A204.1 (cell line): ENCODE results near the gene PKP4.
"Not testable (repeated sequence)": the region's sequence is repeated elsewhere in the genome, so short reads cannot be mapped to it uniquely, and the experiment has no call there.

Experiments
- FAIRE-seq: peaks from 2 replicates; lab custom pipeline; 2012; peaks lifted over from hg19 to GRCh38; lab: Jason Lieb, UNC

PKP4 gene

DNA sequence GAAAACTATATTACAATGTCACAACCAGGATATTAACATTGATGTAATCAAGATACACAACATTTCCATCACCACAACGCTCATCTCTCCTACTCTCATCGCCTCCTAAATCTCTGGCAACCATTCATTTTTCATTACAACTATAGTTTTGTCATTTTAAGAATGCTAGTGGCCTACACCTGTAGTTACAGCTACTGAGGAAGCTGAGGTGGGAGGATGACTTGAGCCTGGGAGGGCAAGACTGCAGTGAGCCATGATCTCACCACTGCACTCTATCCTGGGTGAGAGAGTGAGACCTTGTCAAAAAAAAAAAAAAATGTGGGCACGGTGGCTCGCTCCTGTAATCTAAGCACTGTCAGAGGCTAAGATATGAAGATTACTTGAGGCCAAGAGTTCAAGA, 10.5 kb downstream of the PKP4 start:
- no peak for FAIRE-seq

DNA sequence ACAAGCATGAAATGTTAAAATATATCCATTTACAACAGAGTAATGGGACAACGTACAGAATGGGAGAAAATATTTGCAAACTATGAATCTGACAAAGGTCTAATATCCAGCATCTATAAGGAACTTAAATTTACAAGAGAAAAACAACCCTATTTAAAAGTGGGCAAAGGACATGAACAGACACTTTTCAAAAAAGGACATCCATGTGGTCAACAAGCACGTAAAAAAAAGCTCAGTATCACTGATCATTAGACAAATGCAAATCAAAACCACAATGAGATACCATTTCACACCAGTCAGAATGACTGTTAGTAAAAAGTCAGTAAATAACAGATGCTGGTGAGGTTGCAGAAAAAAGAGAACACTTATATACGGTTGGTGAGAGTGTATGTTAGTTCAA, 16.1 kb downstream of the PKP4 start:
- not testable (repeated sequence) for FAIRE-seq

GRCh38 chr2:158473300-158473699, 16.5 kb downstream of the PKP4 start:
- FAIRE-seq: not testable (repeated sequence)

DNA sequence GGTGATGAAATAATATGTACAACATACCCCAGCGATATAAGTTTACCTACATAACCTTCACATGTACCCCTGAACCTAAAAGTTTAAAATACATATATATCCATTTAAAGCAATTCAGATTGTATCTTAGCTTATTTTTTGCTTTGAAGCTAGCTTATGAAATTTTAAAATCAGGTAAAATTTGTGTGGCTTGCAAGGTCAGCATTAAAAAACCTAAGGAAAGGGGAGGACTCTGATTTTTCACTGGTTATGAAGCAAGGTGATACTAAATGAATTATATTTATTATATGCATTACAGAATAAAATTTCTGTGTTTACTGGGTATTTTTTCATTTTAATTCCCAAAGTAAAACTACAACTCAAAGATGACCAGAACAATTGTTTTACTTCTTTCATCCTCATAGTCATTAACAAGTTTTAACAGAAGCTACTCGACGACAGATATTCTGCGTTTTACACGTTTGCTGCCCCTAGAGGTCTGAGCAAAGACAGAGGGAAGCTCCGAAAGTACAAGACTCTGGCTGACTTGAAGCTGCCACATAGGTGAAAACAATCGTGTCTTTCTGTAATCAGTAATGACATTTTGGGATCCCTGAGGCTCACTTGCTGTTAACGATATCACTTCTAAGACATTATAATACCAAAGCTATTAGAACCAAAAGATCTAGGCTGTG, 17.1 kb downstream of the PKP4 start:
- no peak for FAIRE-seq

GRCh38 chr2:158474526-158475011, 17.8 kb downstream of the PKP4 start:
- not testable (repeated sequence) for FAIRE-seq

DNA sequence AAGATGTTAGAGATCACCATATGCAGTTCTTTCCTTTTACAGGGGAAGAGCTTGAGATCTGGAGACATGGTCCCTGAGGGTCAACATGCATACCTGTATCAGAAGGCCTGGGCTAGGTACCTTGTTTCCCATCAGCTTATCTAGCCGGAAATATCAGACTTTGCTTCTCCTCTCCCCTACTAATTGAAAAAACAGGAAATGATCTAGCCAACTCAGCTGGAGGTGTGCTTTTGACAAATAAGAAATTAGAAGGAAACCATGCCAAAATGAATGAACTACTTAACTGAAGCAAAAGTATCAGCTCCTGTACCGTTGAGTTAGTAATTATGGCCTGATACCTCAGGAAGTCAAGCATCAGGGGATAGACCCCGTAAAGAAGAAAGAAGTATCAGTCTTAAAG, 20.4 kb downstream of the PKP4 start:
- FAIRE-seq: no peak

- FAIRE-seq: no peak
These were observed 21.5 kb downstream of the PKP4 start for GRCh38 chr2:158478237-158478636.

- FAIRE-seq: no peak
These were observed 22.1 kb downstream of the PKP4 start for GRCh38 chr2:158478816-158479215.

GRCh38 chr2:158481116-158481515, 24.4 kb downstream of the PKP4 start:
- FAIRE-seq: no peak

DNA sequence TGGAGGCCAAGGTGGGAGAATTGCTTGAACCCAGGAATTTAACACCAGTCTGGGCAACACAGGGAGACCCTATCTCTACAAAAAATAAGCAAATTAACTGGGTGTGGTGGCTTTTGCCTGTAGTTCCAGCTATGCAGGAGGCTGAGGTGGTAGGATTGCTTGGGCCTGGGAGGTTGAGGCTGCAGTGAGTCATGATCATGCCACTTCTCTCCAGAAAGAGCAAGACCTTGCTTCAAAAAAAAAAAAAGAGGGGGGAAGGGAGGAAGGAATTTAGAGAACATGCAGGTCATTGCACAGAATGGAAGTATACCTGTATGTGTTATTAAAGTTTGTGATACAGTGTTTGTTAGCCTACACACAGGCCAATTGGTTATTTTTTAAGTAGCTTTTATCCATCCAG, 25.8 kb downstream of the PKP4 start:
- no peak for FAIRE-seq

DNA sequence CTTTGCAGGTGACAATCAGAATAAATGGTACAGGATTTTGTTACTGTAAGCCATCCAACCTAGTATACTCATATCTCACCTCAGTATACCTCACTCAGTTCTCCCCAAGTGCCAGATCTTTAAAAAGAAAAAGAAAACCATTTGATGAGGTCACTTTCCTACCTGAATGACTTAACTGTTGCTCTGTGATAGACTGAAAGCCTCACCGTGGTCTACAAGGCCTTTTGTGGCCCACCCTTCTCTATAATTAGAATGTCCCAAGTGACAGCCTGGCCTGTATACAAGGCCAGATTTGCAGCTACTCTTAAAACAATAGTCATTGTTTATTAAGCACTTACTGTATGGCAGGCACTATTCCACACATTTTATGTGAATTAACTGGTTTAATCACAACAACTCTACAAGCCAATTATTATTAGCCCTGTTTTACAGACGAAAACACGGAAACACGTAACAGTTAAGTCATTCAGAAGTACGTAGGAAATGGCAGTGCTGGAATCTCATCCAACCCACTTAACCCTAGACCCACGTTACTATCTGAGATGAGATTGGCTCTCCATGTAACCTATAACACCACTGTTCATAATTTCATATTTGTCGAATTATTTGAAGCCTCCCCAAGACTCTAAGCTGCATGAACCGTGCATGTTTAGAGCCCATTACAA, 28.3 kb downstream of the PKP4 start:
- no peak for FAIRE-seq

- FAIRE-seq: no peak
These were observed 29.6 kb downstream of the PKP4 start for GRCh38 chr2:158486150-158486969.

DNA sequence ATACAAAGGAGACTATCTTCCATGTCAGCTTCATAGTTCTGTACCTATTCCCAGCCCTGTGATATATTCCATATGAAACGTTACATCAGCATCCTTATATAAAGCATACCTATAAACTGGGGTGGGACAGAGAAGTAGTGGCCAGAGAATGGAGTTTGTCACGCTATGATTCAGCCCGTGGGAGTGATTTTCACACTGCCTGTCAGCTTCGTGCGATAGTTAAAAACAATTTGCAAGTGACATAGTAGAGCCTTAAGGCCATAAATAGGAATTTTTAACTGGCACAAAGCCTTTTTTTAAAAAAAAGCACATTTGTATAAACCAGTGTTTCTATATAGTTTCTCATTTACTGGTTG, 30.2 kb downstream of the PKP4 start:
- no peak for FAIRE-seq

DNA sequence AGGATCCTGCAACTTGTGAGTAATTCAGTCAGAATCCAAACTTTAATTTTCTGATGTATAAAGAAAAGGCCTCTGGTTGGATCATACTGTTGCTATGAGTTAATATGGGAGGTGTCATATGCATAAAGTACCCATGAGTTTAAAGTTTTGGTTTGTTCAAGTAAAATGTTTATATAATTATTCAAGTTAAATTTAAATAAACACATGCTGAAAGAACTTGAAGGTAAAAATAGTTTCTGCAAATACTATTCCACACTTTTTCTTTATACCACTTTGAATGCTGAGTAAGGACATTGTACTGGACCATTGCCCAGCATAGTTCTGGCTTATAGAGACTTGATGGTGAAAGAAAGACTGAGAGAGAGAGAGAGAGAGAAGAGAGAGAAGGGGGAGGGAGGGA, 30.7 kb downstream of the PKP4 start:
- FAIRE-seq: no peak

- no peak for FAIRE-seq
These were observed 31.9 kb downstream of the PKP4 start for GRCh38 chr2:158488442-158489216.

DNA sequence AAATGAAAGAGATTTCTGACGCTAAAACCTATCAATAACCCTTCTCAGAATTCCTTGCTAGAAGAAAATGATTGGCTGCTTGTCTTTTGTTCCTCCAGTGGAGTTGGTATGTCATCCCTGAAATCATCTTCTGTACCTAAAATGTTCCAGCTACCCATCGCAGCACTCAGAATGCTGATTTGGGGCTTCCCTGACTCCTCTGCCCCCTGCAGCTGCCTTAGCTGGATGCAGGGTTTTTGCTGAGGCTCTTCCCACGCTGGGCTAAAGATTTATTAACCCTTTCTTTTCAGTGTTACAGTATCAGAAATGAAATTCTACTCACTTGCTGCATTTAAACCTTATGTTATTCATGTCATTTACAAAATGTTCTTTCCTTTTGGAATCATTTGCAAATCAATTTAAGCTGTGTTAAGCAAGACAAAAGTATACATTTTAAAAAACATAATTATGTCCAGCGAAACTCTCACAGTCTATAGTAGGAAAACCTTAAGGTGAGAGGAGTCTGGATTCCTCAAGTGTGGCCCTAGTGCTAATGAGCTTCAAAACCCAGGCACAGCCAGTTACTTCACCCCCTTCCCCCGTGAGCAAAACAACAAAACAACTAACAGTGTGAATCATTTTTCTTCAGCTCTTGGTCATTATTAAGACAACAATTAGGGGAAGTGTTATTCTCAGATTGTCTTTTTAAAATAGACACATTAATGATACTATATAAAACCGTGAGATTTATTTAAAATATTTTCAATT, 32.8 kb downstream of the PKP4 start:
- FAIRE-seq: no peak

DNA sequence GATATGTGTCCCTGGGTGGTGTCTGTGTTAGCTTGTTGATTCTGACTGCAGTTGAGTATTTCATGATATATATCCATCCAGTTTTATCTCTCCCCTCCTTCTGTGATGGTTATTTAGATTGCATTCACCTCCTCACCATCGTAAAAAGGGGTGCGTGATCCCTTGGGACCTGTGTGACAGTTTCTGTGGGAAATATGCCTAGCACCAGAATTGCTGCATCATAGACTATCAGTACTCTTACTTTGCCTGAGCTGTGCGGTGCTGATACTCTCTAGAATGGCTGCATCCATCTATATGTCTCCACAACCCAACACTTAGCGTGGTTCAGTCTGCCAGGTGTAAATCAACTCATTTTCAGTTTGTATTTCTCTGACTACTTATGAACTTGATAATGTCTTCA, 34.3 kb downstream of the PKP4 start:
- no peak for FAIRE-seq

GRCh38 chr2:158493458-158493857, 36.7 kb downstream of the PKP4 start:
- no peak for FAIRE-seq

- no peak for FAIRE-seq
These were observed 38.4 kb downstream of the PKP4 start for GRCh38 chr2:158495175-158495574.

DNA sequence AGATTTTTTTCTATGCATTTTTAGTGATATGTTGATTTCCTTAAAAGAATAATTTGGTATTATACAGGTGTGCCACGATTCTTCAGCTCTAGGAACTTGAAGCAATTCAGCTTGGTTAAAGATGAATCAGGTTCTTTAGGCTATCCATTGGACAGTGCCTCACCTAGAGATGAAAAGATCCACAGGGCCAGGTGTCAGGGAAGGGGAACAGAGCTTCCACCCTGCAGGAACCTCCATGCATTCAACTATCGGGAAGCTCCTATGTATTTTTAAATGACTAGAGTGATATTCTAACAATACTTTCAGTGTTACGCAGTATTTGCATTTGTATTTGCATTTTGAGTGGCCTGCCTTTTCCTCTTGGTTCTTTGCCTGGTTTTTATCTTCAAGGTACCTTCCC, 40.2 kb downstream of the PKP4 start:
- FAIRE-seq: no peak

DNA sequence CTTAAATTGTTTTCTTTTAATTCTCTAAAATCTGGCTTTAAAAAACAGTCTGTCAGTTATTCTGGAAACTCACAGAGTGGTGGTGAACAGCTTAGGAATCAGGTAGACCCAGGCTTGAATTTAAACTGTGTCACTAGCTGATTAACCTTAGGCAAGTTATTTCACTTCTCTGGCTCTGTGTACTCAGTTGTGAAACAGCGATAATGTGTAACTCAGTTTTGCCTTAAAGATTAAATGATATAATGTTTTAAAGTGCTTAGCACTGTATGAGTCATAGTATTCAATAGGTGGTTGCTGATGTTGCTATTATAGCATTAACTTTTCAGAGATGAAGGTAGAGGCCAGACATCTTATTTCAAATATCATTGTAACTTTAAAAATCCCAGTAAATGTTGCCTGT, 40.7 kb downstream of the PKP4 start:
- FAIRE-seq: no peak
